Upper lobe of right lung (tissue), 1 donor: ENCODE data around the gene PTPRM. TPM values are rescaled to one million over a fixed set of nuclear protein-coding genes. Genes with fewer than 3 reads are reported as not detected.
A peak's percentile ranks its signal among the peaks of the same experiment; 100 is the strongest.

Source experiments
- ATAC-seq: fragments of 200-7000 bp; cut with Tn5 transposase; one replicate; pipeline ENCODE4 v1.9.1; 2020; ENCODE audit warnings: mild to moderate bottlenecking, moderate library complexity
- DNase-seq: peaks from one replicate; pipeline ENCODE4 v3.0.0-alpha.2; 2020
- H3K27ac ChIP-seq: fragments of 200-600 bp; one replicate; pipeline ENCODE4 v1.8.0; 2022
- H3K27me3 ChIP-seq: fragments of 200-600 bp; one replicate; pipeline ENCODE4 v1.8.0; 2022; ENCODE audit warnings: mild to moderate bottlenecking
- H3K36me3 ChIP-seq: fragments of 200-600 bp; one replicate; pipeline ENCODE4 v1.8.0; 2022
- H3K4me1 ChIP-seq: fragments of 200-600 bp; one replicate; pipeline ENCODE4 v1.8.0; 2022
- H3K4me3 ChIP-seq: fragments of 200-600 bp; one replicate; pipeline ENCODE4 v1.8.0; 2022; ENCODE audit warnings: mild to moderate bottlenecking
- H3K9me3 ChIP-seq: fragments of 200-600 bp; one replicate; pipeline ENCODE4 v1.8.0; 2022
- intact Hi-C: fragments of 100-400 bp; cut with DNase I; formaldehyde crosslinking; loops from one replicate; pipeline ENCODE4 v1.11.0; 2022
- total RNA-seq: library from RNA; stranded (reverse); fragmentation: NEBNext Ultra II Directional; extraction: Animal tissue kit (Norgen Biotek cat#: 25700); gene quantifications from one replicate; pipeline ENCODE4 v1.2.1, GENCODE V29; 2021
- TF ChIP-seq, protein P1 (sequence below): fragments of 200-600 bp; IDR thresholded peaks from one replicate; pipeline ENCODE4 v1.8.0; 2022; ENCODE audit warnings: antibody characterized with exemption
- donor health status: DM: no; HTN: yes; CAD: no; lungs with severe emphysema.

The PTPRM gene
- total RNA-seq, 1 donor from 2014 or later = 99.3 TPM

DNA sequence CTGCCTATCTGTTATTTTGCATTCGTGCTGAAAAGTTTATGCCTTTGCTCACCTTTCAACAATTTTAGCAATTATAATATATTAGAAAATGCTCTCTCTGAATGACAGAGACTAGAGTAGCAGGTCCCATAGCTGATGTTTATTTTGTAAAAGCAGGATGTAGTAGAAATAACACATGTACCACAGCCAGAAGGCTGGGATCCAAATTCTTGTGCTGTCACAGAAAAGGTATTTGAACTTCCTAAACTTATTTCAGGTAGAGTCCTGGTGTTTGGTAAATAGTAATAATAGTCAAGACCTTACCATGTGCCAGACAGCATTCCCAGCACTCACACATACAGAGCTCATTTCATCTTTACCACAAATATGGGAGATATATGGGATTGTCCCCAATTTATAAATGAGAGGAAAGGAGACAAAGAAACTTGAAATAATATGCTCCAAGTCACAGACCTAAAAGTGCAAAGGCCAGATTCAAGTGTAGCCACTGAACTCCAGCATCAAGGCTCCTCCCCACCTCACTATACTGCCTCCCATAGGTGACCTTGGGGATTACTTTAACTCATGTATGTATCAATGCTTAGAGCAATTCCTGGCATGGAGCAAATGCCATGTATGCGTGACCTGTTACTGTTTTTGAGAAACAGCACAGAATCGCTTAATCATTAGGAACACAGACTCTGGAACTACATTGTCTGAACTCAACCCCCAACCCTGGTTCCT is 757.4 kb downstream of the PTPRM start:
- H3K27ac ChIP-seq = no peak overlapping the region
- TF ChIP-seq, protein P1, sequence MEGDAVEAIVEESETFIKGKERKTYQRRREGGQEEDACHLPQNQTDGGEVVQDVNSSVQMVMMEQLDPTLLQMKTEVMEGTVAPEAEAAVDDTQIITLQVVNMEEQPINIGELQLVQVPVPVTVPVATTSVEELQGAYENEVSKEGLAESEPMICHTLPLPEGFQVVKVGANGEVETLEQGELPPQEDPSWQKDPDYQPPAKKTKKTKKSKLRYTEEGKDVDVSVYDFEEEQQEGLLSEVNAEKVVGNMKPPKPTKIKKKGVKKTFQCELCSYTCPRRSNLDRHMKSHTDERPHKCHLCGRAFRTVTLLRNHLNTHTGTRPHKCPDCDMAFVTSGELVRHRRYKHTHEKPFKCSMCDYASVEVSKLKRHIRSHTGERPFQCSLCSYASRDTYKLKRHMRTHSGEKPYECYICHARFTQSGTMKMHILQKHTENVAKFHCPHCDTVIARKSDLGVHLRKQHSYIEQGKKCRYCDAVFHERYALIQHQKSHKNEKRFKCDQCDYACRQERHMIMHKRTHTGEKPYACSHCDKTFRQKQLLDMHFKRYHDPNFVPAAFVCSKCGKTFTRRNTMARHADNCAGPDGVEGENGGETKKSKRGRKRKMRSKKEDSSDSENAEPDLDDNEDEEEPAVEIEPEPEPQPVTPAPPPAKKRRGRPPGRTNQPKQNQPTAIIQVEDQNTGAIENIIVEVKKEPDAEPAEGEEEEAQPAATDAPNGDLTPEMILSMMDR = no peak
- no peaks in the 10 kb centered on the region for H3K9me3 ChIP-seq
- H3K4me1 ChIP-seq = no peaks in the 10 kb centered on the region
- intact Hi-C loops = no loop called here
- H3K27me3 ChIP-seq = no peaks in the 10 kb centered on the region
- H3K36me3 ChIP-seq = peaks cover 1% of the 10 kb centered on the region
- ATAC-seq (no peak), DNase-seq (no peak)
- no peak overlapping the region for H3K4me3 ChIP-seq

DNA sequence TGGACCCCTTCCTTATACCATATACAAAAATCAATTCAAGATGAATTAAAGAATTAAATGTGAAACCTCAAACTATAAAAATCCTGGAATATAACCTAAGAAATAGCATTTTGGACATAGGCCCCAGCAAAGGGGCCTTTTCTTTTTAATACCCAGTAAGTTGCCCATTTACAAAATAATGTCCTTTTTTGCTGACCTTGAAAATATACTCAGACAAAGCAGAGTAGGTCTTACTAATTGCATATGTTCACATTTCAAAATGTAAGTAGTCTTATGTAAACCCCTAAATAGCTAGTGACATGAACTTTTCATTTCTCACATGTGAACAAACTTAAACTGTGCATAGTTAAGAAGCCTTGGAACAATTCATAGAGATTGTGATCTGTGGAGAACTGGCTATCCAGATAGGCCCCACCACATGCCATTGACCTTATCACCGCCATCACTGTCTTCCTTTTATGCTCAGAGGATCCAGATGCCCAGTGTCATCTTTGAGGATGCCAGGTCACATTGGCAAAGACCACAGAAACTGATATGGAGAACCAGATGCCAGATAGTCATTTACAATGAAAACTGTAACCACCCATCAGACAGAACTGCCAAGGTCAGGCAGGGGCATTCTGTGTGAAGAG is 759.8 kb downstream of the PTPRM start:
- DNase-seq = no peak
- intact Hi-C loops = no loop called here
- TF ChIP-seq, protein P1 = no peak
- peak; percentile 17 for ATAC-seq
- no peak overlapping the region for H3K4me3 ChIP-seq
- H3K27ac ChIP-seq = no peak overlapping the region
- no peaks in the 10 kb centered on the region for H3K4me1 ChIP-seq
- H3K9me3 ChIP-seq = no peaks in the 10 kb centered on the region
- H3K36me3 ChIP-seq = no peaks in the 10 kb centered on the region
- H3K27me3 ChIP-seq = no peaks in the 10 kb centered on the region

DNA sequence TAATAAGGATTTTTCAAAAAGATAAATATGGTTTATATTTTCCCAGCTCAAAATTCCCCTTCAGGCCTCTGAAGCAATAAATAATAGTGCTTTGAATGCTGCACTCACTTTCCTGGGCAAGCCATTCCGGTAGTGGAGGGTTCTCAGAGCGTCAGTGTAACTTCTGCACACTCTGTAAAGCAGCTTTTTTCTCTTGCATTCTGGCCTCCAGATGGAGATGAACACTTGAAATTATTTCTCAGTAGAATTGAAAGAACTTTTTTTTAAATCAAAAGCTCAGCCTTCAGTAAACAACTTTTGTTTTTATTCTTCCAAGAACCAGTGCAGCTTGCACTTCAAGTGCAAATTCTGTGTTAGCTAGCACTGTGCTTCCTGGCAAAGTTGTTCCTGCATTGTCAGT is 761.0 kb downstream of the PTPRM start:
- H3K9me3 ChIP-seq = no peaks in the 10 kb centered on the region
- no peaks in the 10 kb centered on the region for H3K27me3 ChIP-seq
- no peaks in the 10 kb centered on the region for H3K36me3 ChIP-seq
- no peak overlapping the region for H3K27ac ChIP-seq
- no peak for ATAC-seq
- no peak for DNase-seq
- no peak overlapping the region for H3K4me3 ChIP-seq
- TF ChIP-seq, protein P1 = no peak
- intact Hi-C loops = no loop called here
- no peaks in the 10 kb centered on the region for H3K4me1 ChIP-seq

DNA sequence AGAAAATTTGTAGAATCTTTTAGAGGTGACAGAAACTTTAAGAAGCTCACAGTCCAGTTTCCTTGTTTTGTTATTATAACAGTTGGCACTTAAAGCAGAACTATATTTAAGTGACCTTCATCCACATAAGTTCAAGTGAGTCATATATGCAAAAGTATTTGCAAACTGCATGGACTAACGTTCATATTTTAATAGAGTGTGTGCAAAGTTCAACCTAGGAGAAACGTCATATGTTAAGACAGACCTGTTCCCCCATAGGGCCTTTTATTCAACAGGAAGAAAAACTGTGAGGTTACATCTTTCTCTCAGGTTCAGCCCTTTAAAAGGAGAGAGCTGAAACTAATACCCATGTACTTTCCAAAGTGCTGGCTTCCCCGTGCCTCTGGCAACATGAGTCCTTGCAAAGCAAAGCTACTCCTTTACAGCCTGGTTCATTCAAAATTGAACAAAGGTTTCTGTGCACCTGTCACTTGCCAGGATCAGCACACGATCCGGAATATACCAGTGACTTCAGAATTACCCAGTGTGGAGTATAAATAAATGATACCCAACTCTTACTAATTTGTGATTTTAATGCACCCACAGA is 762.2 kb downstream of the PTPRM start:
- H3K4me1 ChIP-seq = no peaks in the 10 kb centered on the region
- no peaks in the 10 kb centered on the region for H3K36me3 ChIP-seq
- intact Hi-C loops = no loop called here
- H3K27me3 ChIP-seq = no peaks in the 10 kb centered on the region
- H3K9me3 ChIP-seq = no peaks in the 10 kb centered on the region
- TF ChIP-seq, protein P1 = no peak
- no peak for DNase-seq
- ATAC-seq = no peak
- no peak overlapping the region for H3K27ac ChIP-seq
- no peak overlapping the region for H3K4me3 ChIP-seq

DNA sequence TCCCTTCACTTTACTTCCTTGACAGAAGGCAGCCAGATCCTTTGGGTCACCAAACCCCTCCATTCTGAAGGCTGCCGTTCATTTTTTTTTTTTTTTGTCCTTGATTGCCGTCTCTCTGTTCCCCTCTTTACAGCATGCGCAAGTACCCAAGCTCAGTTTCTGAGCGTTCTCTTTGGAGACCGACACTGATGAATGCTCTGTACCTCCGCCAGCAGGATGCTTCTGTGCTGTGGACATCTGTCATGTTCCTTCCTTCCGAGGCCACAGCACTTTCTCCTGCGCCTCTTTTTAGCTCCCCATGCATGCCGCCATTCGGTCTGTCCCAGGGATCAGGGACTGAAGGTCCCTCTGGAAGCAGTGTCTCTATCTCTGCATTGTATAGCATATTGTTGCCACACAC is 763.5 kb downstream of the PTPRM start:
- no peaks in the 10 kb centered on the region for H3K27me3 ChIP-seq
- no peaks in the 10 kb centered on the region for H3K9me3 ChIP-seq
- ATAC-seq = no peak
- H3K27ac ChIP-seq = no peak overlapping the region
- no peak overlapping the region for H3K4me3 ChIP-seq
- TF ChIP-seq, protein P1 = no peak
- no peak for DNase-seq
- H3K4me1 ChIP-seq = no peaks in the 10 kb centered on the region
- H3K36me3 ChIP-seq = no peaks in the 10 kb centered on the region
- intact Hi-C loops = no loop called here
